Heart left ventricle (tissue), 13 donors: ENCODE measurements around the gene DUSP7.

Experiments
- CTCF ChIP-seq, 12 donors: fragments of 200-600 bp; sonication (generic) in 4 of 12; IDR thresholded peaks; one replicate each; pipeline versions ENCODE4 v1.5.0 to v1.8.0; 2018 to 2022; ENCODE audit warnings: antibody characterized with exemption in 12 of 12, mild to moderate bottlenecking in 5 of 12
- POLR2A ChIP-seq, 2 donors: fragments of 450-650 bp; IDR thresholded peaks; one replicate each; pipeline ENCODE4 v1.6.1; 2017; ENCODE audit warnings: antibody characterized with exemption in 2 of 2, mild to moderate bottlenecking in 2 of 2, moderate library complexity in 2 of 2
- donor health status: ischemic (EF 13 %, LVEDD 7.1; RV severe dilation, severe dysfunction).
- donor health status: DM: no; HTN: yes; CAD: no.
- donor health status: DM: no; HTN: no; CAD: no.
- donor health status: ischemic (EF 25% LVEDD 6.9; RV normal size, moderate dysfunction).
- donor health status: ischemic (EF 25% LVEDD 5.7; RV mildly dilated, moderate dysfunction).
- donor health status: ischemic (EF 35%, LVEDD 5.7; RV mildly dilated, moderate dysfunction).
- donor health status: nonischemic (EF 11% LVEDD 7.7; RV severe dilation, severe dysfunction).
- donor health status: DM: yes; HTN: yes; CAD: no.
- donor health status: PGD.
- donor health status: ischemic (EF 29% LVEDD 5.4; RV normal size, mild dysfunction).
- donor health status: nonischemic (EF 23%, LVEDD 6.1; RV moderate dilation, normal function).

- TF ChIP-seq CTCF (IDR thresholded peaks at IDR 0.05) (no peak), POLR2A (IDR thresholded peaks at IDR 0.05) (no peak)
Measured at GRCh38 chr3:52086461-52086860, 30.1 kb upstream of the DUSP7 start.
